Activated naive CD8-positive, alpha-beta T cell treated with anti-CD3 and anti-CD28 coated beads, Interleukin-2, amount 50 U/mL, for 24 hours (primary cell): ENCODE data around the gene TTC23L.

Experiments used
- ATAC-seq: fragments of 150-1000 bp; cut with Tn5 transposase; one replicate; pipeline ENCODE4 v1.10.0; 2021
- DNase-seq: peaks from one replicate; pipeline ENCODE4 v3.0.0; 2021
- H3K27ac Mint-ChIP-seq: one replicate; pipeline ENCODE4 v1.8.0; 2021; ENCODE audit warnings: mild to moderate bottlenecking, mixed read lengths
- H3K27me3 Mint-ChIP-seq: one replicate; pipeline ENCODE4 v1.8.0; 2021; ENCODE audit warnings: mixed read lengths
- H3K36me3 Mint-ChIP-seq: one replicate; pipeline ENCODE4 v1.8.0; 2021; ENCODE audit warnings: low read depth, mixed read lengths
- H3K4me1 Mint-ChIP-seq: one replicate; pipeline ENCODE4 v1.8.0; 2021; ENCODE audit warnings: mixed read lengths
- H3K4me3 Mint-ChIP-seq: one replicate; pipeline ENCODE4 v1.8.0; 2021; ENCODE audit warnings: mild to moderate bottlenecking, moderate library complexity, mixed read lengths
- H3K9me3 Mint-ChIP-seq: one replicate; pipeline ENCODE4 v1.8.0; 2021; ENCODE audit warnings: mixed read lengths

Gene TTC23L, protein sequence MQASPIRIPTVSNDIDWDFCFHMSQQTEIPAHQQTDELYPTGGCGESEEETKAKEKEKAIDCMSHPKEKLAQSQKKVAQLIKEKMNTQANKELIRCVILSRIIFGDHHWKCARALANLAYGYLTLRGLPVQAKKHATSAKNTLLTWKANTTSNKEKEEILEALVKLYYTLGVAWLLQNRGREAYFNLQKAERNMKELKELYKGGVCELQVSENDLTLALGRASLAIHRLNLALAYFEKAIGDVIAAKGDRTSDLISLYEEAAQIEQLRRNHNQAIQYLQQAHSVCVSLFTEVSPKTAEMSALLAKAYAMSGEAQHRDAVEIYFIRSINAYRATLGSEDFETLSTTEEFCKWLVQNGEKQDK

DNA sequence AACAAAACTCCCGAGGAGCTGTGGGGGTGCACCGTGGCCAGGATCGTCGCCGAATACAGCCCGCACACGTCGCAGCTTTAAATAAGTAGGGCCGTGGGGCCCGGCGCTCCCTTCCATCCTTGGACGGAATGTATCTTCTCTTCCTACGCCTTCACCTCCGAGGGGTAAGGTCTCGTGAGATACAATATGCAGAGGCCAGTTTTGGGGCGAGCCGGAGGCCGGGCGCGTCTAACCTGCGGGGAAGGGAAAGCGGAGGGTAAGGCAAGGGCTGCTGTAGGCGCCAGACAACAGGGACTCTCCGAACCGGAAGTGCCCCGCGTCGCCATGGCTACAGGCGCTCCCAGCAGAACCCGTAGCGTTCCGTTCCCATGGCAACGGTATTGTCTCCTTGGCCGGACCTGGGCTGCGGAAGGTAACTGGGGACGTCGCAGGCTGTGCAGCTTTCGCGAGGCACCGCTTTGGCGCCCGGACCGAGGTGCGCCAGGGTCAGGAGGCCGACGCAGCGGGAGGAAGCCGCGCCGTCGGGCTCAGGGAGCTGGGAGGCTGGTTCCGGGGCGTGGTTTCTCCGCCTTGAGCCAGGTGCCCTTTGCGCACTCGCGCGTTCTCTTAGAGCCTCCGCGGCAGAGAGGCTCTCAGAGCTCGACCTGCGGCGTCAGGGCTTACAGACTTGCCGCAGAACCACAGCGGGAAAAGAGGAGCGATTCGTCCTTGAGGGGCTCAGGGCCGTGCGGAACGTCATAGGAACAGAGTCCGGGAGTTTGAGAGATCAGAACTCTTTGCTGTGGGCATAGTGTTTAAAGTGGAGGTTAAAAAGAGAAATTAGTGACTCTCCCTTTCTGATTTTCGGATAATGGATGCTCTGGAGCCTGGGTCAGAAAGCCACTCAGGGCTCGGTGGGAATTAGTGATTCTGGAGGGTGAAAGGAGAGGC lies at the start of gene TTC23L:
Gene TTC23L (plus strand): TSS at position 380 of the 930 bp plus-strand sequence. CDS start 1,508 bp downstream, outside the sequence.
- Mint-ChIP-seq H3K27ac (peak within 1 kb of the TSS; percentile 87), H3K4me1 (peaks cover 7% of the 10 kb centered on the region), H3K4me3 (peak within 1 kb of the TSS; percentile 88), H3K36me3 (no peaks in the 10 kb centered on the region), H3K9me3 (no peaks in the 10 kb centered on the region), H3K27me3 (peaks cover 3% of the 10 kb centered on the region)
- peak; percentile 96 for ATAC-seq
- DNase-seq: peak; percentile 87

DNA sequence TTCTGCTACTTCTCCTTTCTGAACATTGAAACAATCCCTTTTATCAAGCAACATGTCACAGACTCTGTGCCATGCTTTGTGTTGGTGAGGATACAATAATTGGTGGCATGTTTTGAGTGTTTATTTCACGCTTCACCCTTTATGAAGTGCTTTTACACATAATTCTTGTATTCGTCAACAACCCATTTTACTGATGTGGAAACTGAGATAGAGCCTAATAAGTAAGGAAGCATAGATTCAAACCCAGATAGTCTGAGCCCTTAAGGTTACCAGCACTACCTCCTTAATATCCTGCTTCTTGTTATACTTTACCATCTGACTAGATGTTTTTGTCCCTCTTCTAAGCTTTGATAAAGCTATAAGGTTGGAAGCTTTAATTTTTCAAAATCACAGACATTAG lies 49.3 kb upstream of the TTC23L start:
- peaks cover 6% of the 10 kb centered on the region for H3K9me3 Mint-ChIP-seq

DNA sequence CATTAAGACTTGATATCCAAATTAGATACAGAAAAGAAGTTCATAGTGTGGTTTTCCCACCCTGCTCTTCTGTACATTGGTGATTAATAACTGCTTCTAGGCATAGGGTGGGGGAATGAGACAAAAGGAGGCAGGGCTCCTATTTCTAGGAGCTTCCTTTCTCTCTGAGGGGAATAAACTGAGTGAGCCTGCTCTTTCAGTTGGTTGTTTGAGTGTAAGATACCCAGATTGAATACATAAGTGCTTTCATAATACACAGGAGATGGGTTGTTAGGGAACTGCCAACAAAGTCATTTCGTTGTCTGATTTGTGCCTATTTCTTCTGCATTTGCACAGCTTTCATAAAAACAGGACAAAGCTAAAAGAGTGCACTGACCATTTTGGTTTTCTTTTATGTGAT lies 48.9 kb upstream of the TTC23L start:
- H3K27me3 Mint-ChIP-seq: peaks cover 2% of the 10 kb centered on the region
- H3K4me1 Mint-ChIP-seq: no peaks in the 10 kb centered on the region
- no peak overlapping the region for H3K4me3 Mint-ChIP-seq
- peaks cover 6% of the 10 kb centered on the region for H3K9me3 Mint-ChIP-seq
- DNase-seq (no peak), ATAC-seq (no peak)
- no peak overlapping the region for H3K27ac Mint-ChIP-seq
- no peaks in the 10 kb centered on the region for H3K36me3 Mint-ChIP-seq

More for the DNA sequence above, 49.3 kb upstream of the TTC23L start:
- no peaks in the 10 kb centered on the region for H3K4me1 Mint-ChIP-seq
- H3K27ac Mint-ChIP-seq: no peak overlapping the region
- H3K36me3 Mint-ChIP-seq: no peaks in the 10 kb centered on the region
- no peak overlapping the region for H3K4me3 Mint-ChIP-seq
- ATAC-seq: no peak
- no peak for DNase-seq
- H3K27me3 Mint-ChIP-seq: peaks cover 2% of the 10 kb centered on the region

DNA sequence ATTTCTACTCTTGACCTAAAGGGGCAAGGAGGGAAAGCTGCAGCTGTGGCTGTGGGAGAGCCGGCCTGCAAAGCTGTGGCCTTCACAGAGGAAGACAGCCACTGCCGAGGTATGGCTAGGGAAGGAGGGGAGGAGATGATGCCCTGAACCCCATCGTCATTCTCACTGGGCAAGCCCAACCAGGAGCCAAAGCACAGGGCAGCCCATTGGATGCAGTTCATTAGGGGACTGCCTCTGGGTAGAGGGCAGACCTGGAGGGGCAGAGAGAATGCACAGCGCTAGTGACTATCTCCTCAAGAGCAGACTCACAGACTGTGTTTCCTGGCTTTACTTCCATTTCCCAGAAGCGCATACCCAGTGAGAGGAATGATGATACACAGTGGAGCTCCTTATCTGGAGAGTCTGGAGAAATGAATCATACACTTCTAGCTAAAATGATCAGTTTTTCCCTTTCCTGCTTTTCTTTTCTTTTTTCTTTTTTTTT lies 47.2 kb upstream of the TTC23L start:
- H3K4me1 Mint-ChIP-seq: no peaks in the 10 kb centered on the region
- ATAC-seq (no peak), DNase-seq (no peak)
- peaks cover 6% of the 10 kb centered on the region for H3K9me3 Mint-ChIP-seq
- H3K36me3 Mint-ChIP-seq: no peaks in the 10 kb centered on the region
- H3K27ac Mint-ChIP-seq: no peak overlapping the region
- H3K27me3 Mint-ChIP-seq: peaks cover 4% of the 10 kb centered on the region
- no peak overlapping the region for H3K4me3 Mint-ChIP-seq

DNA sequence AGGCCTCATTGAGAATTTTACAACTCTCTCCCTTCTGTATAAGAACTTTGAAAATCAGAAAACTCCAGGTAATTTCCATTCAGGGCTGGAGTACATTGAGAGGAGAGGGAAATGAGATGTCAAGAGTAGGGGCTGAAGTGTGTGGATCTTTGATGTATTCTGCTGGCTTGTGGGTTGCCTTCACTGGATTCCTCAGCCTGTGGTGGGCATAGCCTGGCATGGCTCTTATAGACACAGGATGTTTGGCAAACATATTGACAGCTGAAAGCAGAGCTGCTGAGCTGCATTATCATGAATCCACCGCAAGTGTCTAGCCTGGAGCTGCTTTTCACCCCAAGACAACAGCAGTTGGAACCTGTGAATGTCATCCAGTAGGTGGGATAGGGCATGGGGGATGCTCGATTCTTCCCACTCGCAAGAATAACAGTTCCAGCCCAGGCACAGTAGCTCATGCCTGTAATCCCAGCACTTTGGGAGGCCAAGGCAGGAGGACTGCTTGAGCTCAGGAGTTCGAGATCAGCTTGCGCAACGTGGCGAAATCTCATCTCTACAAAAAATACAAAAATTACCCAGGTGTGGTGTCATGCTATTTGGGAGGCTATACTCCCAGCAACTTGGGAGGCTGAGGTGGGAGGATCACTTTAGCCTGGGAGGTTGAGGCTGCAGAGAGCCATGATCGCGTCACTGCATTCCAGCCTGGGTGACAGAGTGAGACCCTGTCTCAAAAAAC lies 36.0 kb upstream of the TTC23L start:
- no peaks in the 10 kb centered on the region for H3K36me3 Mint-ChIP-seq
- ATAC-seq: no peak
- no peaks in the 10 kb centered on the region for H3K4me1 Mint-ChIP-seq
- no peaks in the 10 kb centered on the region for H3K9me3 Mint-ChIP-seq
- no peaks in the 10 kb centered on the region for H3K27me3 Mint-ChIP-seq
- no peak overlapping the region for H3K4me3 Mint-ChIP-seq
- H3K27ac Mint-ChIP-seq: no peak overlapping the region
- no peak for DNase-seq

DNA sequence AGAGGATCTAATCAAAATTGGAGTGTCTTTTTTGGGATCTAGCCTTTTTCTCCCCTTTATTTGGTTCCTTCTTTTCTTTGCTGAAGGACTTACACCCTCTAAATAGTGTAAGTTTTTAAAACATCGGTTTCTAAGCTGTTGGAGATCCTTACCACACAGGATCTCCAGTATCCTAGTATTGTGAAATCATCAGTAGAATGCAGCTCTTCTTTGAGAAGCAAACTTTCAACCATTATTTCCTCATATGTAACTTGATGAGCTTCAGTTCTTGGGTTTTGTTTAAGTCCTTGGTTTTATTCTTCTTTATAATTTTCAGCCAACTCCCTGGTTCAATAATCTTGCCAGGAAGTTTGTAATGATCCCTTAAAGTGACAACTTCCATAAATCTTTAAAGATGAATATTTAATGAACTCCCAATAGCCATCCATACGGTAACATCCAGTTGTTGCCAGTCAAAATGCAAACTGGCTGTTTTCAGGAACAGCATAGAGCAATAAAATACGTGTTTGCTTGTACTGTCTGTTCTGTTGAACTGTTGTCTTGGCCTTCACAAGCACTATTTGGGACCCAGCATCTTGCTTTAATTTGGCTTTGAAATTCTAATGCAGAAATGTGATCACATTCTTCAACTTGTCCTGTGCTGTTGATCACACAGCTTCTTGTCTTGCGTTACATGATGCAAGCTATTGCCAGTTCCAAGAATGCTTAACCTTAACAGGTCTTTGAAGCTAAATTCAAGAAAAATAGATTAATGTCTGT lies 34.8 kb upstream of the TTC23L start:
- ATAC-seq (no peak), DNase-seq (no peak)
- no peak overlapping the region for H3K4me3 Mint-ChIP-seq
- H3K27me3 Mint-ChIP-seq: no peaks in the 10 kb centered on the region
- H3K27ac Mint-ChIP-seq: no peak overlapping the region
- no peaks in the 10 kb centered on the region for H3K36me3 Mint-ChIP-seq
- H3K4me1 Mint-ChIP-seq: no peaks in the 10 kb centered on the region
- no peaks in the 10 kb centered on the region for H3K9me3 Mint-ChIP-seq

DNA sequence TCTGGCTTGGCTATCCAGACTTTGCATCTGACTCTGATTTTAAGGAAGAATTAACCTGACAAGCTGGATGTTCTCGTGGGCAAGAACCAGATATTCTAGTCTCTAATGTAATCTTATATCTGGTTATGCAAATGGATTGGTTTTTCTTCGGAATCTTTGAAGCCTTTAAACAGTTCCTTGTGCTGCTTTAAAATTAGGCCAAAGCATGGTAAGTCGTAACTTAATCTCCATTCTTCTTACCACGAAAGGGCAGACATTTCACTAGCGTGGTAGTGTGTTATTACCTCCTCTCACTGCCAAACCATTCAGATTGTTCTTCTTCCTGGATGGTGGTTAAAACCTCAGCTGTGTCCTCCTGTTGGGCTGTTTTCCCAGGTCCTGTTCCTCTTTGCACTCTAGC lies 34.1 kb upstream of the TTC23L start:
- no peak overlapping the region for H3K27ac Mint-ChIP-seq
- H3K27me3 Mint-ChIP-seq: no peaks in the 10 kb centered on the region
- DNase-seq (no peak), ATAC-seq (no peak)
- no peaks in the 10 kb centered on the region for H3K36me3 Mint-ChIP-seq
- H3K4me1 Mint-ChIP-seq: no peaks in the 10 kb centered on the region
- H3K9me3 Mint-ChIP-seq: no peaks in the 10 kb centered on the region
- no peak overlapping the region for H3K4me3 Mint-ChIP-seq

DNA sequence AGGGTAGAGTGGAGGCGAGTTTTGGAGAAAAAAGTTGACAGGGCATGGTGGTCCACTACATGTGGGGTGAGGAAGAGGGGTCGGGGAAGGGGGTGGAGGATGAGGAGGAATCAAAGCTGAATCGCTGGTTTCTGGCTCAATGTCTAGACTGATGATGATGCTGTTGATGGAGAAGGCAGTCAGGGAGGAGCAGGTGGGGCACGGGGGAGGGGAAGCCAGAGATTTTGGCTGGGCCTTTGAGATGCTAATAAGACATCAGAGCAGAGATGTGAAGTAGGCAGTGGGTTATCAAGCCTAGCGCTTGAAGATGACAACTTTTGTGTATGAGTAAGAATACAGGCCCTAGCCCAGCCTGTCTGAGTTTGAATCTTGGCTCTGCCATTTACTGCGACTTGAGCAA lies 32.4 kb upstream of the TTC23L start:
- H3K27me3 Mint-ChIP-seq: peaks cover 5% of the 10 kb centered on the region
- no peaks in the 10 kb centered on the region for H3K4me1 Mint-ChIP-seq
- no peaks in the 10 kb centered on the region for H3K36me3 Mint-ChIP-seq
- no peak overlapping the region for H3K27ac Mint-ChIP-seq
- no peak overlapping the region for H3K4me3 Mint-ChIP-seq
- DNase-seq (no peak), ATAC-seq (no peak)
- H3K9me3 Mint-ChIP-seq: no peaks in the 10 kb centered on the region

DNA sequence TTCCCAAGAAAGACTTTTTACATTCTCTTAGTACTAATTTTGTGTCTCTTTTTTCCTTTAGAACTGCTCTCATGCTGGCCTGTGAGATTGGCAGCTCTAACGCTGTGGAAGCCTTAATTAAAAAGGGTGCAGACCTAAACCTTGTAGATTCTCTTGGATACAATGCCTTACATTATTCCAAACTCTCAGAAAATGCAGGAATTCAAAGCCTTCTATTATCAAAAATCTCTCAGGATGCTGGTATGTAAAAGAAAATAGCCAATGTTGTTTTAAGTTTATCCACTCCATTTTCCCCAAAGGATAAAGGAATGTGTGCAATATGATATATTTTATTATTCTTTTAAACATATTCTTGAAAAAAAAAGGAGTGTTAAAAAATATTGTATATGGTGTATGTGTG lies 27.3 kb upstream of the TTC23L start:
- Mint-ChIP-seq H3K9me3 (no peaks in the 10 kb centered on the region), H3K4me1 (no peaks in the 10 kb centered on the region), H3K27me3 (peaks cover 9% of the 10 kb centered on the region), H3K36me3 (no peaks in the 10 kb centered on the region), H3K4me3 (no peak overlapping the region), H3K27ac (no peak overlapping the region)
- no peak for ATAC-seq
- no peak for DNase-seq

DNA sequence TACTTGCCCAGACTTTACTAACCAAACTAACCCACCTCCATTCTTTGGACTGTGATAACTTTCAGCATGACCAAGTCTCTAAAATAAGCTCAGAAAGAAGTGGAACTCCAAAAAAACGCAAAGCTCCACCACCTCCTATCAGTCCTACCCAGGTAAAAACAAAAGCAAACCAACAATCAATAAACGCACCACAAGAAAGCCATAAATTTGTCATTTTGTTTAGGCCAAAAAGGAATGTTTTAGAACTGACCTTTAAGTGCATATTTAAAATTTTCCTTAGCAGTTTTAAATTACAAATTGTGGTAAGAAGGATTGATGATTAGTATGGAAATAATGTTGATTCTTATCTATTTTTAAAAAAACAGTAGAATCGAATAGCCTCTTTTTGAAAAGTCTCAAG lies 25.5 kb upstream of the TTC23L start:
- Mint-ChIP-seq H3K4me1 (no peaks in the 10 kb centered on the region), H3K36me3 (no peaks in the 10 kb centered on the region), H3K27me3 (peaks cover 11% of the 10 kb centered on the region), H3K9me3 (no peaks in the 10 kb centered on the region), H3K27ac (no peak overlapping the region), H3K4me3 (no peak overlapping the region)
- no peak for ATAC-seq
- no peak for DNase-seq

DNA sequence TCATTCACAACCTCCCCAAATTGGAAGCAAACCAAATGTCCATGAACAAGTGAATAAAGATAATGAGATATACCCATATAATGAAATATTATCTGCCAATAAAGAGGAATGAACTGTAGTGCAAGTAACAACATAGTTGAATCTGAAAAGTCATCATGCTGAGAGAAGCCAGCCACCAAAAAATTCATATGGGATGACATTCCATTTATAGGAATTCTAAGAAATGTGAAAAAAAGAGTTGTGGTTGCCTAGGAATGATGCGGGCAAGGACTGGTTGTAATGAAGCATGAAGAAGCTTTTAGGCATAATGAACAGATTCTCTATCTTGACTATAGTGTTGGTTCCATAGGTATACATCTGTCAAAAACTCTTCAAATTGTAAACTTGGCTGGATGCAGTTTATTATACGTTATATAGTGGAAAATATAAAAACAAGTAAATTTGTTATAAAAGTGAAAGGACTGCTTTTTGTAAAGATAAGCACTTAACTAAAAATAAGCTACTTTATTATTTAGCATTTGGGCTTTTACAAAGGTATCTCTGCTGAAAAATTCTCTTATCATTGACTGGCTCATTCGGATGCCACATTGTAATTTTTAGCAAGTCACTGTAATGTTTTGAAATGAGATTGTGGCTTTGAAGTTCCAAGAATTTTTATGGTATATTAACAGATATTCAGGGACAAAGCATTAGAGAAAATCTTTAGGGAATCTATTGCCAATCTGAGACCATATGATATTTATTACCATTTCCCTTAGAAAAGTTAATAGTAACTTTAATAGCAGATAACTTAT lies 21.2 kb upstream of the TTC23L start:
- ATAC-seq (no peak), DNase-seq (no peak)
- Mint-ChIP-seq H3K36me3 (no peaks in the 10 kb centered on the region), H3K27me3 (peaks cover 6% of the 10 kb centered on the region), H3K4me3 (no peak overlapping the region), H3K27ac (no peak overlapping the region), H3K9me3 (no peaks in the 10 kb centered on the region), H3K4me1 (no peaks in the 10 kb centered on the region)

DNA sequence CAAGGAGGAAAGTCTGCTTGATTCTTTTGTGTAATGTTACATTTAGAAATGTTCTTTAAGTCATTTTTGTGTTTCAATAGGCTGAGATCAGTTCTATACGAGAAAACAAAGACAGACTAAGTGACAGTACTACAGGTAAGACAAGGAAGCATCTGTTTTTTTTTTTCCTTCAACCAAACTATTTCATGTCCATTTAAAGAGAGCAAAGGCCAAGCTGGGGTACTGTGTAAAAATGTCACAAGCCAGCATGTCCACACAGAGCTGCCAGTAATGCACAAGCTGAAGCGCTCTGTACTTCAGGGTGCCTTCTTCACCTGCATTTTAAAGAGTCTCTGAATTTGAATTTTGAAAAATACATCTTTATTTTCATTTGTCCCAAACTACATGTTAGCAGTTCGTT lies 20.2 kb upstream of the TTC23L start:
- Mint-ChIP-seq H3K9me3 (no peaks in the 10 kb centered on the region), H3K4me3 (no peak overlapping the region), H3K27me3 (peaks cover 11% of the 10 kb centered on the region), H3K36me3 (no peaks in the 10 kb centered on the region), H3K27ac (no peak overlapping the region), H3K4me1 (no peaks in the 10 kb centered on the region)
- no peak for DNase-seq
- no peak for ATAC-seq

DNA sequence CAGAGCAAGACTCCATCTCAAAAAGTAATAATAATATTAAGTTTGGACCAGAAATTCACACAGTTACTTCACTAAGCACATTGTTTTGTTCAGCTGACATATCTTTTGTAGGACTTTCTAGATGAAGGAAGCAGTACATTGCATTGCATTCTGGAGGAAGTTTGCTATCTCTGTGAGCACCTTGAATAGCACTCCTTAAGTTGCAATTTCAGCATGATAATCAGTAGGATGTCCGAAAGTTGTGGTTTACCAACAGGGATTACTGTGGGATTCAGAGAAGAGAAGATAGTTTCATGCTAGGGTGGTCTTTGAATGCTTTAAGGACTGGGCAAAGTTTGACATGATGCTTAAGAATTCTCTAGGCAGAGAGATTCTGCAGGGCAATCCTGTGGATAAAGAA lies 18.4 kb upstream of the TTC23L start:
- no peak for DNase-seq
- H3K36me3 Mint-ChIP-seq: no peaks in the 10 kb centered on the region
- no peak for ATAC-seq
- H3K9me3 Mint-ChIP-seq: no peaks in the 10 kb centered on the region
- H3K27ac Mint-ChIP-seq: no peak overlapping the region
- H3K4me3 Mint-ChIP-seq: no peak overlapping the region
- H3K27me3 Mint-ChIP-seq: peaks cover 8% of the 10 kb centered on the region
- H3K4me1 Mint-ChIP-seq: no peaks in the 10 kb centered on the region
